ENCODE data around the gene SLC28A2. TPM values are rescaled to one million over a fixed set of nuclear protein-coding genes. Genes with fewer than 3 reads are reported as not detected.
A peak's percentile ranks its signal among the peaks of the same experiment; 100 is the strongest.
"Not testable (repeated sequence)": the region's sequence is repeated elsewhere in the genome, so short reads cannot be mapped to it uniquely, and the experiment has no call there.

Gene SLC28A2
- total RNA-seq, 2 donors from 2014 or later = not detected

- TF ChIP-seq CTCF (IDR thresholded peaks at IDR 0.05) = no peak
- peaks cover 6 to 12% of the 10 kb centered on the region in 2 donors for H3K4me1 ChIP-seq (ENCODE audit: control insufficient read depth in 1 of 2, low read depth in 2 of 2)
- ATAC-seq (ENCODE audit: insufficient number of reproducible peaks, low FRiP score, low read depth) (peak; percentile 99), DNase-seq (ENCODE audit: low spot score) (peak; percentile 81)
- no peaks in the 10 kb centered on the region for H3K27me3 ChIP-seq (replicated peaks; ENCODE audit: insufficient read depth)
- no peaks in the 10 kb centered on the region for H3K9me3 ChIP-seq
- H3K4me3 ChIP-seq = peak overlapping the region; percentile 77
- H3K36me3 ChIP-seq = no peaks in the 10 kb centered on the region
- H3K27ac ChIP-seq = peak overlapping the region; percentile 78 to 81
These were observed 27.1 kb downstream of the SLC28A2 start for GRCh38 chr15:45279024-45279698.

GRCh38 chr15:45285413-45285812 is 33.4 kb downstream of the SLC28A2 start:
- no peaks in the 10 kb centered on the region for H3K36me3 ChIP-seq
- DNase-seq (ENCODE audit: low spot score) (no peak), ATAC-seq (ENCODE audit: insufficient number of reproducible peaks, low FRiP score, low read depth) (no peak)
- H3K27me3 ChIP-seq (replicated peaks; ENCODE audit: insufficient read depth) = no peaks in the 10 kb centered on the region
- H3K4me3 ChIP-seq = no peak overlapping the region
- TF ChIP-seq CTCF (IDR thresholded peaks at IDR 0.05) = no peak
- no peak overlapping the region for H3K27ac ChIP-seq
- no peaks in the 10 kb centered on the region for H3K4me1 ChIP-seq (ENCODE audit: control insufficient read depth in 1 of 2, low read depth in 2 of 2)
- H3K9me3 ChIP-seq = no peaks in the 10 kb centered on the region

GRCh38 chr15:45287390-45287956 is 35.4 kb downstream of the SLC28A2 start:
- Histone ChIP-seq H3K27me3 (replicated peaks; ENCODE audit: insufficient read depth) (no peaks in the 10 kb centered on the region), H3K36me3 (no peaks in the 10 kb centered on the region), H3K9me3 (no peaks in the 10 kb centered on the region), H3K27ac (no peak overlapping the region), H3K4me3 (no peak overlapping the region), H3K4me1 (ENCODE audit: control insufficient read depth in 1 of 2, low read depth in 2 of 2) (no peaks in the 10 kb centered on the region)
- no peak for TF ChIP-seq CTCF (IDR thresholded peaks at IDR 0.05)
- ATAC-seq (ENCODE audit: insufficient number of reproducible peaks, low FRiP score, low read depth) (no peak), DNase-seq (ENCODE audit: low spot score) (no peak)

GRCh38 chr15:45288947-45289346 is 36.9 kb downstream of the SLC28A2 start:
- no peaks in the 10 kb centered on the region for H3K27me3 ChIP-seq (replicated peaks; ENCODE audit: insufficient read depth)
- H3K27ac ChIP-seq = no peak overlapping the region
- no peaks in the 10 kb centered on the region for H3K36me3 ChIP-seq
- H3K4me3 ChIP-seq = no peak overlapping the region
- no peaks in the 10 kb centered on the region for H3K4me1 ChIP-seq (ENCODE audit: control insufficient read depth in 1 of 2, low read depth in 2 of 2)
- TF ChIP-seq CTCF (IDR thresholded peaks at IDR 0.05) = no peak
- DNase-seq (ENCODE audit: low spot score) (no peak), ATAC-seq (ENCODE audit: insufficient number of reproducible peaks, low FRiP score, low read depth) (no peak)
- H3K9me3 ChIP-seq = no peaks in the 10 kb centered on the region

- Histone ChIP-seq H3K27me3 (replicated peaks; ENCODE audit: insufficient read depth) (no peaks in the 10 kb centered on the region), H3K4me1 (ENCODE audit: control insufficient read depth in 1 of 2, low read depth in 2 of 2) (no peaks in the 10 kb centered on the region), H3K36me3 (no peaks in the 10 kb centered on the region), H3K27ac (no peak overlapping the region), H3K4me3 (no peak overlapping the region), H3K9me3 (no peaks in the 10 kb centered on the region)
- no peak for TF ChIP-seq CTCF (IDR thresholded peaks at IDR 0.05)
- ATAC-seq (ENCODE audit: insufficient number of reproducible peaks, low FRiP score, low read depth) (no peak), DNase-seq (ENCODE audit: low spot score) (no peak)
These were observed 40.0 kb downstream of the SLC28A2 start for GRCh38 chr15:45291822-45292582.

GRCh38 chr15:45293326-45293725 is 41.3 kb downstream of the SLC28A2 start:
- not testable (repeated sequence) for H3K9me3 ChIP-seq; H3K36me3 ChIP-seq; H3K4me3 ChIP-seq; DNase-seq (ENCODE audit: low spot score); H3K27me3 ChIP-seq (replicated peaks; ENCODE audit: insufficient read depth); H3K27ac ChIP-seq; H3K4me1 ChIP-seq (ENCODE audit: control insufficient read depth in 1 of 2, low read depth in 2 of 2); ATAC-seq (ENCODE audit: insufficient number of reproducible peaks, low FRiP score, low read depth)

GRCh38 chr15:45298964-45299378 is 46.9 kb downstream of the SLC28A2 start:
- not testable (repeated sequence) for H3K4me3 ChIP-seq; DNase-seq (ENCODE audit: low spot score); H3K27me3 ChIP-seq (replicated peaks; ENCODE audit: insufficient read depth); H3K27ac ChIP-seq; H3K4me1 ChIP-seq (ENCODE audit: control insufficient read depth in 1 of 2, low read depth in 2 of 2); H3K9me3 ChIP-seq; H3K36me3 ChIP-seq; ATAC-seq (ENCODE audit: insufficient number of reproducible peaks, low FRiP score, low read depth)
